HEK293T (cell line): ENCODE data around the gene ZBTB20.

Experiments used
- CTCF ChIA-PET: fragments of 350-600 bp; formaldehyde crosslinking; extraction: SDS; loops from one replicate; lab custom pipeline; 2021; ENCODE audit warnings: antibody characterized with exemption, inconsistent platforms; lab: Yijun Ruan, JAX
- POLR2A ChIA-PET: fragments of 350-600 bp; formaldehyde crosslinking; extraction: SDS; loops from one replicate; lab custom pipeline; 2020; ENCODE audit warnings: antibody characterized with exemption, inconsistent platforms; lab: Yijun Ruan, JAX
- DNase-seq: peaks from one replicate; pipeline ENCODE4 v3.0.0; 2012; ENCODE audit warnings: mixed read lengths; ENCODE audit errors: extremely low spot score
- ARNT ChIP-seq: fragments of 450-650 bp; IDR thresholded peaks from 2 replicates; pipeline ENCODE4 v1.6.1; 2017; ENCODE audit warnings: mild to moderate bottlenecking
- BHLHE40 ChIP-seq: fragments of 450-650 bp; IDR thresholded peaks from 2 replicates; pipeline ENCODE4 v1.6.1; 2016; ENCODE audit warnings: mild to moderate bottlenecking, moderate library complexity, borderline replicate concordance
- CTBP1 ChIP-seq: fragments of 450-650 bp; IDR thresholded peaks from 2 replicates; pipeline ENCODE4 v1.6.1; 2016; ENCODE audit warnings: borderline replicate concordance
- ELF4 ChIP-seq: fragments of 450-650 bp; IDR thresholded peaks from 2 replicates; pipeline ENCODE4 v1.6.1; 2017; ENCODE audit warnings: antibody characterized with exemption
- FOXA1 ChIP-seq: fragments of 450-650 bp; IDR thresholded peaks from 2 replicates; pipeline ENCODE4 v1.6.1; 2016; ENCODE audit warnings: mild to moderate bottlenecking
- FOXK2 ChIP-seq: fragments of 450-650 bp; IDR thresholded peaks from 2 replicates; pipeline ENCODE4 v1.6.1; 2016; ENCODE audit warnings: mild to moderate bottlenecking
- FOXM1 ChIP-seq: fragments of 450-650 bp; IDR thresholded peaks from 2 replicates; pipeline ENCODE4 v1.6.1; 2017; ENCODE audit warnings: mild to moderate bottlenecking, borderline replicate concordance
- HDGF ChIP-seq: fragments of 450-650 bp; IDR thresholded peaks from 2 replicates; pipeline ENCODE4 v1.6.1; 2017; ENCODE audit warnings: antibody characterized with exemption, borderline replicate concordance
- L3MBTL2 ChIP-seq: fragments of 450-650 bp; conservative IDR thresholded peaks from 2 replicates; pipeline ENCODE4 v1.6.1; 2016; ENCODE audit warnings: mild to moderate bottlenecking
- LEF1 ChIP-seq: fragments of 450-650 bp; IDR thresholded peaks from 2 replicates; pipeline ENCODE4 v1.6.1; 2017; ENCODE audit warnings: mild to moderate bottlenecking, borderline replicate concordance
- NFRKB ChIP-seq: fragments of 450-650 bp; IDR thresholded peaks from 2 replicates; pipeline ENCODE4 v1.6.1; 2016; ENCODE audit warnings: mild to moderate bottlenecking, moderate library complexity
- SP1 ChIP-seq: fragments of 450-650 bp; IDR thresholded peaks from 2 replicates; pipeline ENCODE4 v1.6.1; 2017
- SUZ12 ChIP-seq: fragments of 450-650 bp; IDR thresholded peaks from 2 replicates; pipeline ENCODE4 v1.6.1; 2016; ENCODE audit warnings: mild to moderate bottlenecking
- TARDBP ChIP-seq: fragments of 450-650 bp; IDR thresholded peaks from 2 replicates; pipeline ENCODE4 v1.6.1; 2016
- ZNF384 ChIP-seq: fragments of 450-650 bp; IDR thresholded peaks from 2 replicates; pipeline ENCODE4 v1.6.1; 2016
- TF ChIP-seq, protein P1 (sequence below): fragments of 450-650 bp; IDR thresholded peaks from 2 replicates; pipeline ENCODE4 v1.6.1; 2016

The ZBTB20 gene

GRCh38 chr3:115134648-115135347, 12.3 kb downstream of the ZBTB20 start:
- CTCF ChIA-PET: no interaction called here
- TF ChIP-seq FOXA1: no peak
- no peak for TF ChIP-seq ELF4
- TF ChIP-seq ARNT: no peak
- no peak for TF ChIP-seq FOXM1
- TF ChIP-seq, protein P1, sequence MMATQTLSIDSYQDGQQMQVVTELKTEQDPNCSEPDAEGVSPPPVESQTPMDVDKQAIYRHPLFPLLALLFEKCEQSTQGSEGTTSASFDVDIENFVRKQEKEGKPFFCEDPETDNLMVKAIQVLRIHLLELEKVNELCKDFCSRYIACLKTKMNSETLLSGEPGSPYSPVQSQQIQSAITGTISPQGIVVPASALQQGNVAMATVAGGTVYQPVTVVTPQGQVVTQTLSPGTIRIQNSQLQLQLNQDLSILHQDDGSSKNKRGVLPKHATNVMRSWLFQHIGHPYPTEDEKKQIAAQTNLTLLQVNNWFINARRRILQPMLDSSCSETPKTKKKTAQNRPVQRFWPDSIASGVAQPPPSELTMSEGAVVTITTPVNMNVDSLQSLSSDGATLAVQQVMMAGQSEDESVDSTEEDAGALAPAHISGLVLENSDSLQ: no peak
- TF ChIP-seq SP1: no peak
- no peak for TF ChIP-seq SUZ12
- TF ChIP-seq LEF1: no peak
- TF ChIP-seq BHLHE40: no peak
- no peak for TF ChIP-seq CTBP1
- TF ChIP-seq HDGF: no peak
- TF ChIP-seq NFRKB: no peak
- no peak for TF ChIP-seq FOXK2
- TF ChIP-seq ZNF384: no peak
- TF ChIP-seq TARDBP: no peak
- no peak for TF ChIP-seq L3MBTL2
- POLR2A ChIA-PET: interaction anchor here (1.7 kb wide), 1 partner anchor 11 kb away, joined by 9 read pairs; no protein-coding TSS in a partner anchor
- DNase-seq: no peak

DNA sequence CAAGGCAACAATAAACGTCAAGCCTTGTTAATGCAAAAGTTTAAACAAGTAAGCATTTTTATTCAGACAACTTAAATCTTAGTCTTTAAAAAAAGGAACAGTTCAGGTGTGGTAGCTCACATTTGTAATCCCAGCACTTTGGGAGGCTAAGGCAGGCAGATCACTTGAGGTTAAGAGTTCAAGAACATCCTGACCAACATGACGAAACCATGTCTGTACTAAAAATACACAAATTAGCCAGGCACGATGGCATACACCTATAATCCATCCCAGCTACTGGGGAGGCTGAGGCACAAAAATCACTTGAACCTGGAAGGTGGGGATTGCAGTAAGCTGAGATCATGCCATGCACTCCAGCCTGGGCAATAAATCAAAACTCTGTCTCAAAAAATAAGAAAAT, 19.9 kb downstream of the ZBTB20 start:
- no peak for DNase-seq
- TF ChIP-seq, protein P1: no peak
- TF ChIP-seq LEF1: no peak
- TF ChIP-seq CTBP1: no peak
- no peak for TF ChIP-seq SUZ12
- no peak for TF ChIP-seq HDGF
- POLR2A ChIA-PET: interaction anchor here (1.2 kb wide), 1 partner anchor 19 kb away, joined by 4 read pairs; no protein-coding TSS in a partner anchor
- CTCF ChIA-PET: no interaction called here

DNA sequence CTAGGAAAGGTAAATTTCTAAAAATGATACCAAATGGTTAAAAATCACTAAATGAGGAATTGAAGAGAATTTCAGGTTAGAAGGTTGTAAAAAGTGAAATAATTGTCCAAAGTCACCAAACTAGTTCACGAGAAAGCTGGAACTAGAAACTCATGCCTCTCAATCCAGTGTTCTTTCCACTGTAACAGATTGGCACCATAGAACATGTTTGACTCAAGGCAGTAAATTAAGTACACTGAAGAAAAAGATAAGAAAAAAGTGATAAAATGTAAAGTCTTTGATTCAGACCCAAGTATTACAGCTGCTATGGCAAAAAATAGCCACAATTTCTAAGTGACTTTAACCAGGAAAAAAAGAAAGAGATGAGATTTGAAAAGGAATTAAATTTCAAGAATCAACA, 26.5 kb downstream of the ZBTB20 start:
- POLR2A ChIA-PET: no interaction called here
- TF ChIP-seq ARNT (no peak), FOXM1 (no peak), ZNF384 (no peak), L3MBTL2 (no peak), SUZ12 (no peak), TARDBP (no peak), CTBP1 (no peak), ELF4 (no peak), SP1 (no peak), BHLHE40 (no peak), HDGF (no peak), LEF1 (no peak), FOXK2 (no peak), FOXA1 (no peak), NFRKB (no peak)
- TF ChIP-seq, protein P1: no peak
- CTCF ChIA-PET: no interaction called here
- DNase-seq: no peak

- ChIA-PET POLR2A (no interaction called here), CTCF (no interaction called here)
Observed at GRCh38 chr3:115113367-115113766, 33.7 kb downstream of the ZBTB20 start.

DNA sequence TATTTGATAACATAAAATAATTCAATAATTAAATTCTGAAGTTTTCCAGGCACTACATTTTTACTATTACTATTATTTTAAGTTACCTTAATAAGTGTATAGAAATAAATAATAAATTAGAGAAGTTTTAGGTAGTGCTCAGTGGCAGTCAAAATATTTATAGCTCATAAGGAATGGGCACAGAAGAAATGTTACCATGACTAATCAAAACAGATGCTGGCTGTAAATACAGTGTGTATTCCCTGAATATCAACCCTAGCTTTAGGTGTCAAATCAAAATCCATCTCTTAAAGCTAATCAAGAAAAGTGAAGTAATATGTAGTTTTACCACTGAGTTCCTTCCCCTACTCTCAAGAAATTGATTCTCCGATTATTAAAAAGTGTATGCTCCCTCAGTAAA, 35.5 kb downstream of the ZBTB20 start:
- CTCF ChIA-PET: interaction anchor here (0.7 kb wide), 1 partner anchor 18 kb away, joined by 4 read pairs; no protein-coding TSS in a partner anchor
- no peak for DNase-seq
- TF ChIP-seq ZNF384 (no peak), NFRKB (no peak), FOXK2 (no peak), HDGF (no peak), FOXA1 (no peak), ARNT (no peak)
- POLR2A ChIA-PET: no interaction called here

More at GRCh38 chr3:115113367-115113766, 33.7 kb downstream of the ZBTB20 start:
- TF ChIP-seq L3MBTL2 (no peak), FOXM1 (no peak), SP1 (no peak), HDGF (no peak), CTBP1 (no peak), FOXA1 (no peak), BHLHE40 (no peak)
- TF ChIP-seq, protein P1: no peak
- DNase-seq: no peak
